Body of pancreas (tissue), 4 donors: ENCODE measurements around the gene PIK3CB.
"Not testable (repeated sequence)": the region's sequence is repeated elsewhere in the genome, so short reads cannot be mapped to it uniquely, and the experiment has no call there.

ENCODE experiments used
- CTCF ChIP-seq, 7 experiments: fragments of 450-650 bp in 4 of 7; fragments of 200-600 bp in 3 of 7; sonication (generic) in 3 of 7; IDR thresholded peaks; one replicate each; pipeline ENCODE4 v1.5.1; 2016 to 2019; ENCODE audit warnings: antibody characterized with exemption in 7 of 7
- POLR2A ChIP-seq, 3 donors: fragments of 450-650 bp; IDR thresholded peaks; one replicate each; pipeline ENCODE4 v1.6.1; 2016; ENCODE audit warnings: antibody characterized with exemption in 3 of 3, mild to moderate bottlenecking in 2 of 3

GRCh38 chr3:138820379-138820778 is 14.3 kb downstream of the PIK3CB start:
- not testable (repeated sequence) for TF ChIP-seq CTCF, POLR2A (IDR thresholded peaks at IDR 0.05)
